Small intestine (tissue), 7 donors: Measurements from ENCODE around the gene LSM11. TPM values are rescaled to one million over a fixed set of nuclear protein-coding genes. Genes with fewer than 3 reads are reported as not detected.
A peak's percentile ranks its signal among the peaks of the same experiment; 100 is the strongest.
"Not testable (repeated sequence)": the region's sequence is repeated elsewhere in the genome, so short reads cannot be mapped to it uniquely, and the experiment has no call there.

Source experiments
- DNase-seq, 2 donors: peaks; one replicate each; pipeline versions ENCODE4 v3.0.0 to v3.0.0-alpha.2; 2013
- FAIRE-seq: peaks from 2 replicates; lab custom pipeline; 2012; peaks lifted over from hg19 to GRCh38; lab: Jason Lieb, UNC
- H3K27ac ChIP-seq, 3 donors: one replicate each; pipeline ENCODE4 v1.5.1; 2013; ENCODE audit warnings: low read length in 2 of 3, mild to moderate bottlenecking in 2 of 3, control low read depth in 1 of 3, inconsistent platforms in 1 of 3, low read depth in 1 of 3, moderate library complexity in 1 of 3
- H3K27me3 ChIP-seq, 3 donors: one replicate each; pipeline ENCODE4 v1.6.1; 2013; ENCODE audit warnings: low read length in 3 of 3, inconsistent platforms in 1 of 3; ENCODE audit not compliant: control insufficient read depth in 3 of 3, insufficient read depth in 3 of 3
- H3K36me3 ChIP-seq, 3 donors: one replicate each; pipeline ENCODE4 v1.6.1; 2013; ENCODE audit warnings: low read length in 3 of 3, inconsistent platforms in 1 of 3, low read depth in 1 of 3, mild to moderate bottlenecking in 1 of 3, moderate library complexity in 1 of 3; ENCODE audit not compliant: control insufficient read depth in 3 of 3, insufficient read depth in 2 of 3
- H3K4me1 ChIP-seq, 3 donors: one replicate each; pipeline ENCODE4 v1.6.1; 2013; ENCODE audit warnings: low read length in 2 of 3, inconsistent platforms in 1 of 3, low read depth in 1 of 3, mild to moderate bottlenecking in 1 of 3, moderate library complexity in 1 of 3; ENCODE audit not compliant: control insufficient read depth in 3 of 3, insufficient read depth in 2 of 3
- H3K4me3 ChIP-seq, 3 donors: one replicate each; pipeline ENCODE4 v1.5.1; 2013; ENCODE audit warnings: low read length in 3 of 3, control low read depth in 1 of 3, inconsistent platforms in 1 of 3, low read depth in 1 of 3, mild to moderate bottlenecking in 1 of 3, moderate library complexity in 1 of 3
- H3K9me3 ChIP-seq, 2 donors: one replicate each; pipeline ENCODE4 v1.6.1; 2013; ENCODE audit warnings: low read depth in 1 of 2, low read length in 1 of 2; ENCODE audit not compliant: control insufficient read depth in 2 of 2, insufficient read depth in 1 of 2
- WGBS, 3 donors: extraction: QIAGEN DNeasy Blood & Tissue Kit; methylation state at CpG; one replicate each; pipeline ENCODE4 v1.1.7; 2013; 5-methylcytosine and 5-hydroxymethylcytosine counted together
- polyA plus RNA-seq, 4 donors: library from polyadenylated mRNA; stranded (reverse) in 3 of 4; unstranded in 1 of 4; fragments of 200-250 nt in 3 of 4; fragments of 120-200 nt in 1 of 4; gene quantifications; one replicate each; pipeline versions ENCODE4 v1.2.1 to v1.2.3, GENCODE V29; 2013
- donor health status: healthy with polysubstance abuse.
- donor health status: control.
- donor health status: control.
- donor health status: Bipolar disorder and iron deficiency.
- donor health status: healthy.

Gene LSM11
- polyA plus RNA-seq, 4 donors = 1.4 to 7.5 (median 2.1) TPM

DNA sequence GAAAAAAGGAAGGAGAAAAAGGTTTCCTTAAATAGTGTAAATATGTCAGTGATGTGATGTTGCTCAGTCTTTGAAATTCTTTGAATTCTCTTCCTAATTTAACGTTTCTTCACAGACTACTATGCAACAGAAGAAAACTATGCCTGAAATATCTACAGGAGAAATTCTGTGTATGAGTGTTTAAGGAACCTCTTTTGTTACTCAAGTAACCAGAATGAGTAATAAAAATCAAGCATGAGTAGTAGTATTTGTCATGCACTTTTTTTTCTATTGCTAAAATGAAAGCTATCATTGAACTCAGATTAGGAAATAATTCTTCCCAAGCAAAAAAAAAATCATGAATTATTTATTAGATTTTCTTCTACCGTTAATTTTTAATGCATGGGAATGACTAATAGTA, 32.6 kb upstream of the LSM11 start:
- no peak overlapping the region for H3K27ac ChIP-seq
- no peaks in the 10 kb centered on the region for H3K27me3 ChIP-seq
- 60 to 68% (median 66%) methylated on average over 2 of the region's 2 CpGs for WGBS, 3 donors
- no peaks in the 10 kb centered on the region for H3K4me1 ChIP-seq
- FAIRE-seq (no peak), DNase-seq (no peak)
- no peaks in the 10 kb centered on the region for H3K9me3 ChIP-seq
- no peak overlapping the region for H3K4me3 ChIP-seq
- no peaks in the 10 kb centered on the region for H3K36me3 ChIP-seq

DNA sequence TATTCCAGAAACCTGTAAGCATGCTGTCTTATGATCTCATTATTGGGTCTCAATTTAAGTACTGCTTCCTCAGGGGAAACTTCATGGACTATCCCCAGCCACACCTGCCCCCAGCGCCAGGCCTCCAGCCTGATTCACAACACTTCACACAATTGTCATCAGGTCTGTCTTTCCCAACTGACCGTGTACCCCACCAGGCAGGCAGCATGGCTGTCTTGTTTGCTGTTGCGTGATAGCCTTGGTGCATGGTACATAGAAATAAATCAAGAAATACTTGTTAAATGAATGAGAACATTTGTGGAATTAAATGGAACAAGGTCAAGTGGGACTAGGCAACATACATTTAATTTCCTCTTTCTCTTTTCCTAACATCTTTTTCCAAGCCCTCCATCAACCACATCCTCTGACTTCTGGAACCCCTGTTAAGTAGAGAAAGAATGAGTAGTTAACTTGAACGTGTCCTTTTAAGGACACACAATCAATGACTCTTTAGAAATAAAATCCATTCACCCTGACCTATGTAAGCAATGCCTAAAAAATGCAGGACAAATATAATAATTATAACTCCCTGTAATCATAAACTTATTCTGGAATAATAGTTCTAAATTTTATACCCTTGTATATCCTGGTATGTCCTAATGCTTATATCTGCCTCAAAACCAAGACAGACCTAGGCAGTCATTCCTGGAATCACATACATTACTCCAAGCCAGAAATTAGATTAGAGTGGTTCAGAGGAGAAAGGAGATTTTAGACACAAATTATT, 29.5 kb upstream of the LSM11 start:
- no peak for FAIRE-seq
- peaks cover 0 to 4% (median 0%) of the 10 kb centered on the region in 3 donors for H3K4me1 ChIP-seq
- no peaks in the 10 kb centered on the region for H3K27me3 ChIP-seq
- DNase-seq = no peak
- H3K36me3 ChIP-seq = no peaks in the 10 kb centered on the region
- H3K27ac ChIP-seq = no peak overlapping the region
- H3K4me3 ChIP-seq = no peak overlapping the region
- no peaks in the 10 kb centered on the region for H3K9me3 ChIP-seq
- 81 to 86% (median 85%) methylated on average over 4 of the region's 4 CpGs for WGBS, 3 donors

DNA sequence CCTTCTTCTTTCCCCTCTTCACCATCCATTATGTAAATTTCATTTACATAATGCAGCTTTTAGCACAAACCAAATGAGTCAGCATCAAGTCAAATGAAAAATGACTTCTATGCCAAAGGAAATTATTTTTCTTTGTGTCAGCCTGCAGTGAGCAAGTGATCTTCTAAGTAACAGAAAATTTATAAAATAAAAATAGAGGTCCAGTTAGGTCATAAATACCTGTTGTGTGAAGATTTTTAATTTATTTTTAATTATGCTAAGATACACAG, 29.0 kb upstream of the LSM11 start:
- H3K4me3 ChIP-seq = no peak overlapping the region
- H3K9me3 ChIP-seq = no peaks in the 10 kb centered on the region
- H3K36me3 ChIP-seq = no peaks in the 10 kb centered on the region
- no peak for DNase-seq
- no peaks in the 10 kb centered on the region for H3K27me3 ChIP-seq
- no peak overlapping the region for H3K27ac ChIP-seq
- no peak for FAIRE-seq
- peaks cover 0 to 4% (median 0%) of the 10 kb centered on the region in 3 donors for H3K4me1 ChIP-seq

DNA sequence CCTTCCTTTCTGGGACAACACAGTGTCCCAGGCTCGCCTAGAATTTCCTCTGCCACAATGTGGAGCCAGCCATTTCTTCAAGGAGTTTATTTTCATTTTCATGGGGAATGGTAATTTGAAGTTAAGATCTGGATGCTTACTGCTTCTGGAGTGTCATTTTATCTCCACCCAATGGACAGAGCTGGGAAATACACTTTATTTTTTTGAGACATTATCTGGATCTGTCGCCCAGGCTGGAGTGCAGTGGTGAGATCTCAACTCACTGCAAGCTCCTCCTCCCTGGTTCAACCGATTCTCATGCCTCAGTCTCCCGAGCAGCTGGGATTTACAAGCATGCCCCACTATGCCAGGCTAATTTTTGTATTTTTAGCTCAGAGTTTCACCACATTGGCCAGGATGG, 25.0 kb upstream of the LSM11 start:
- Histone ChIP-seq H3K4me1 (peaks cover 0 to 4% (median 0%) of the 10 kb centered on the region in 3 donors), H3K9me3 (peaks cover 0 to 4% of the 10 kb centered on the region in 2 donors), H3K27ac (no peak overlapping the region), H3K4me3 (no peak overlapping the region), H3K27me3 (no peaks in the 10 kb centered on the region), H3K36me3 (no peaks in the 10 kb centered on the region)
- FAIRE-seq (no peak), DNase-seq (peak; percentile 63 to 76)
- 1 to 6% (median 2%) methylated on average over 4 of the region's 4 CpGs for WGBS, 3 donors

DNA sequence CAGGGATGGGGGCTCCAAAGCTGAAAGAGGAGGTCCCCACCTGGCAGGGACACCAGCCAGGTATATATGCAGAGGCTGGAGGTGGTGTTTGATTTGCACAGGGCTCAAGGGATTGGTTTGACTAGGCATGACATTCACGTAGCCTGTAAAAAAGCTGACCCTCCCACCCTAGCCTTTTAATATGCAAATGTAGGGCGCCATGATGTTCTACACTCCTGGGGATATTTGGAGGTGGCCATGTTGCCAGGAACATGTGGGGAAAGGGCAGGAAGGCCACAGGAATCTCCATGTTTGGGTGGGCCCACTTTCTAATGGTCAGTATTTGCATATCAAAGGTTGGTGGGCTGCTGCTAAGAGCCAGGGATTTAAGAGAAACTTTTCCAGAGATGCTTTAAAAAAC, 24.3 kb upstream of the LSM11 start:
- 94 to 95% (median 94%) methylated on average over 2 of the region's 2 CpGs for WGBS, 3 donors
- Histone ChIP-seq H3K27me3 (no peaks in the 10 kb centered on the region), H3K27ac (no peak overlapping the region), H3K9me3 (peaks cover 0 to 4% of the 10 kb centered on the region in 2 donors), H3K4me1 (peaks cover 0 to 4% (median 0%) of the 10 kb centered on the region in 3 donors), H3K4me3 (no peak overlapping the region), H3K36me3 (no peaks in the 10 kb centered on the region)
- DNase-seq (no peak), FAIRE-seq (no peak)

DNA sequence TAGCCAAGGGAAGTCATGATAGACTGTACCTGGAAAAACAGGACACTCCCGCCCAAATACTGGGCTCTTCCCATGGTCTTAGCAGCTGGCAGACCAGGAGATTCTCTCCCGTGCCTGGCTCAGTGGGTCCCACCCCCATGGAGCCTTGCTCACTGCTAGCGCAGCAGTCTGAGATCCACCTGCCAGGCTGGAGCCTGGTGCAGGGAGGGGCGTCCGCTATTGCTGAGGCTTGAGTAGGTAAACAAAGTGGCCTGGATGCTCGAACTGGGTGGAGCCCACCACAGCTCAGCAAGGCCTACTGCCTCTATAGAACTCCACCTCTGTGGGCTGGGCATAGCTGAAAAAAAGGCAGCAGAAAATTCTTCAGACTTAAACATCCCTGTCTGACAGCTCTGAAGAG, 22.4 kb upstream of the LSM11 start:
- Histone ChIP-seq H3K27ac (no peak overlapping the region), H3K27me3 (no peaks in the 10 kb centered on the region), H3K9me3 (peaks cover 0 to 4% of the 10 kb centered on the region in 2 donors), H3K4me1 (peaks cover 0 to 4% (median 0%) of the 10 kb centered on the region in 3 donors), H3K4me3 (no peak overlapping the region), H3K36me3 (no peaks in the 10 kb centered on the region)
- no peak for DNase-seq
- WGBS, 3 donors = 66 to 78% (median 76%) methylated on average over 6 of the region's 6 CpGs
- FAIRE-seq = no peak

DNA sequence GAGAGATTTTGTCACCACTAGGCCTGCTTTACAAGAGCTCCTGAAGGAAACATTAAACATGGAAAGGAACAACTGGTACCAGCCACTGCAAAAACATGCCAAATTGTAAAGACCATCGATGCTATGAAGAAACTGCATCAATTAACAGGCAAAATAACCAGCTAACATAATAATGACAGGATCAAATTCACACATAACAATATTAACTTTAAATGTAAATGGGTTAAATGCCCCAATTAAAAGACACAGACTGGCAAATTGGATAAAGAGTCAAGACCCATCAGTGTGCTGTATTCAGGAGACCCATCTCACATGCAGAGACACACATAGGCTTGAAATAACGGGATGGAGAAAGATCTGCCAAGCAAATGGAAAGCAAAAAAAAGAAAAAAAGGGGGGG, 20.6 kb upstream of the LSM11 start:
- 85 to 93% (median 87%) methylated on average over 2 of the region's 2 CpGs for WGBS, 3 donors
- not testable (repeated sequence) for H3K27me3 ChIP-seq, H3K4me3 ChIP-seq, H3K9me3 ChIP-seq, H3K27ac ChIP-seq, H3K36me3 ChIP-seq, H3K4me1 ChIP-seq, FAIRE-seq, DNase-seq

DNA sequence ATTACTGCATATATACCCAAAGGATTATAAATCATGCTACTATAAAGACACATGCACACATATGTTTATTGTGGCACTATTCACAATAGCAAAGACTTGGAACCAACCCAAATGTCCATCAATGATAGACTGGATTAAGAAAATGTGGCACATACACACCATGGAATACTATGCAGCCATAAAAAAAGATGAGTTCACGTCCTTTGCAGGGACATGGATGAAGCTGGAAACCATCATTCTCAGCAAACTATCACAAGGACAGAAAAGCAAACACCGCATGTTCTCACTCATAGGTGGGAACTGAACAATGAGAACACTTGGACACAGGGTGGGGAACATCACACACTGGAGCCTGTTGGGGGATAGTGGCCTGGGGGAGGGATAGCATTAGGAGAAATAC, 16.9 kb upstream of the LSM11 start:
- DNase-seq, H3K27ac ChIP-seq, FAIRE-seq, H3K36me3 ChIP-seq, H3K27me3 ChIP-seq, H3K9me3 ChIP-seq, H3K4me3 ChIP-seq, H3K4me1 ChIP-seq: not testable (repeated sequence)
- 92 to 100% (median 99%) methylated on average over 2 of the region's 2 CpGs for WGBS, 3 donors

DNA sequence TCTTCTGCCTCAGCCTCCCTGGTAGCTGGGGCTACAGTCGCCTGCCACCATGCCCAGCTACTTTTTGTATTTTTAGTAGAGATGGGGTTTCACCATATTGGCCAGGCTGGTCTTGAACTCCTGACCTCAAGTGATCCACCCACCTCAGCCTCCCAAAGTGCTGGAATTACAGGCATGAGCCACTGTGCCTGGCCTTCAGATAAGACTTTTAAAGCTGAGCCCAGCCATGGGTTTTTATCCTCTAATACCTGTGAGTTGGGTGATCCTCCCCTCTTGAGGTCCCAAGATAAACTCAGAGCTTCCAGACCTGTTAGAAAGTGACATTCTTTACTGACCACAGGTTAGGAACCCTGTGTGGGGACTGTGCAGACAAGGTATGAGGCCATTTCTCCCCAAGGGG, 15.7 kb upstream of the LSM11 start:
- not testable (repeated sequence) for H3K27ac ChIP-seq, H3K9me3 ChIP-seq, H3K4me1 ChIP-seq, H3K27me3 ChIP-seq, H3K36me3 ChIP-seq, FAIRE-seq, DNase-seq, H3K4me3 ChIP-seq
- 83 to 95% (median 92%) methylated on average over 1 of the region's 1 CpG for WGBS, 3 donors
